GM21619 (cell line): ENCODE data around the gene MRPL49.
A peak's percentile ranks its signal among the peaks of the same experiment; 100 is the strongest.
"Not testable (repeated sequence)": the region's sequence is repeated elsewhere in the genome, so short reads cannot be mapped to it uniquely, and the experiment has no call there.

Experiments used
- ATAC-seq: cut with Tn5 transposase; IDR thresholded peaks from one replicate; pipeline ENCODE4 v1.9.1; 2021; ENCODE audit not compliant: unreplicated experiment

The MRPL49 gene

GRCh38 chr11:65132238-65132987 lies 10.3 kb downstream of the MRPL49 start:
- ATAC-seq, result peak; percentile 31

- ATAC-seq, result peak; percentile 25
Measured at GRCh38 chr11:65132988-65133700, 11.0 kb downstream of the MRPL49 start.

- no peak for ATAC-seq
Measured at GRCh38 chr11:65133724-65134123, 11.6 kb downstream of the MRPL49 start.

- ATAC-seq, result peak; percentile 47
Measured at GRCh38 chr11:65134240-65134951, 12.3 kb downstream of the MRPL49 start, which contains the start of gene SYVN1. Gene SYVN1, minus strand, starts transcription at chr11:65134519. Its CDS starts 918 bp downstream, at chr11:65133601.

GRCh38 chr11:65134952-65135632 lies 13.0 kb downstream of the MRPL49 start:
- peak; percentile 62 for ATAC-seq

- ATAC-seq, result no peak
Measured at GRCh38 chr11:65135633-65136145, 13.6 kb downstream of the MRPL49 start.

- ATAC-seq, result no peak
Measured at GRCh38 chr11:65136515-65137096, 14.5 kb downstream of the MRPL49 start.

GRCh38 chr11:65141896-65142494 lies 19.9 kb downstream of the MRPL49 start:
- ATAC-seq, result no peak

- ATAC-seq, result no peak
Measured at GRCh38 chr11:65147352-65148075, 25.4 kb downstream of the MRPL49 start.

GRCh38 chr11:65148657-65149056 lies 26.5 kb downstream of the MRPL49 start:
- no peak for ATAC-seq

GRCh38 chr11:65150131-65150508 lies 28.0 kb downstream of the MRPL49 start:
- not testable (repeated sequence) for ATAC-seq

- ATAC-seq, result no peak
Measured at GRCh38 chr11:65150509-65151299, 28.6 kb downstream of the MRPL49 start.

- no peak for ATAC-seq
Measured at GRCh38 chr11:65151331-65151899, 29.3 kb downstream of the MRPL49 start.

- no peak for ATAC-seq
Measured at GRCh38 chr11:65152122-65152521, 30.0 kb downstream of the MRPL49 start.

- no peak for ATAC-seq
Measured at GRCh38 chr11:65156256-65156655, 34.1 kb downstream of the MRPL49 start.

- no peak for ATAC-seq
Measured at GRCh38 chr11:65156926-65157325, 34.8 kb downstream of the MRPL49 start.

GRCh38 chr11:65157336-65157735 lies 35.2 kb downstream of the MRPL49 start:
- no peak for ATAC-seq

GRCh38 chr11:65159012-65159411 lies 36.9 kb downstream of the MRPL49 start:
- ATAC-seq, result no peak
